ENCODE data around the gene CREB1. TPM values are rescaled to one million over a fixed set of nuclear protein-coding genes. Genes with fewer than 3 reads are reported as not detected.

The CREB1 gene
- total and polyA plus RNA-seq, 9 of the 15 experiments (the other 6 are each of a cell fraction or from before 2014, with no cell fraction given): 8.9 to 51.3 (median 19.5) TPM

DNA sequence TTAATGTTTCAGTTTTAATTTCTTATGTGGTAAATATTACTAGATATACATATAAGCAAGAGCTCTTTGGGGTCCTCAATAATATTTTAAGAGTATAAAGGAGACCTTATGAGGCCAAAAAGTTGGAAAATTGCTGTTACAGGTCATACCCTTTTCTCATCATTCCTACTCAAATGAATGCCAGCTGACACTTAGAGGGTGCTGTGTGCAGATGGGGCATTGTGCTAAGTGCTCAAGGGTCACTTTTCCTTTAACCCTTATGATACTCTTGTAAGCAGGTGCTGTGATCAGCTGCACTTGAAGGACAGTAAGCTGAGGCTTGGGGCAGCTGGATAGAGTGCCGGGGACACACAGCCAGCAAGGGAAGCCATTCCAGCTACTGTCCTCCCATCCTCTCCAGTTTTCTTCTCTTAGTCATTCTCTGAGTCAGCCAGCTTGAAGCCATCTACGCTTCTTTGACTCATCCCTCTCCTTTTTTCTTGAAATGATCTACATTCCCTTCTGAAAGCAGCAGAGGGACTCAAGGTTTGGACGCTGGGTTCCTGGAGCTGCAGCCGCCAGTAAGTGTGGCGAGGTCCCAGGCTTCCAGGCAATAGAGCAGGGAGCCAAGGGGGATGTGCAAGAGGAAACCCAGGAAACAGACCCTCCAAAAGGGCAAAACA is 42.0 kb upstream of the CREB1 start (continued):
- TF ChIP-seq FOSL1 (tag; conservative IDR thresholded peaks at IDR 0.05): peak; percentile 95
- peak; percentile 70; the same call in 1 of the 2 replicates for TF ChIP-seq JUND (IDR thresholded peaks at IDR 0.05; ENCODE audit: borderline replicate concordance, low read depth, low read length)
- TF ChIP-seq JUND (tag; IDR thresholded peaks at IDR 0.05; ENCODE audit: borderline replicate concordance, low read depth, low read length): peak; percentile 38; the same call in 1 of the 3 replicates
- 0 out of 2 replicates have a peak, but pooled peaks have one; percentile 17 for TF ChIP-seq DPF2 (IDR thresholded peaks at IDR 0.05)
- TF ChIP-seq ARID1B (IDR thresholded peaks at IDR 0.05): peak; percentile 10; the same call in 1 of the 2 replicates

DNA sequence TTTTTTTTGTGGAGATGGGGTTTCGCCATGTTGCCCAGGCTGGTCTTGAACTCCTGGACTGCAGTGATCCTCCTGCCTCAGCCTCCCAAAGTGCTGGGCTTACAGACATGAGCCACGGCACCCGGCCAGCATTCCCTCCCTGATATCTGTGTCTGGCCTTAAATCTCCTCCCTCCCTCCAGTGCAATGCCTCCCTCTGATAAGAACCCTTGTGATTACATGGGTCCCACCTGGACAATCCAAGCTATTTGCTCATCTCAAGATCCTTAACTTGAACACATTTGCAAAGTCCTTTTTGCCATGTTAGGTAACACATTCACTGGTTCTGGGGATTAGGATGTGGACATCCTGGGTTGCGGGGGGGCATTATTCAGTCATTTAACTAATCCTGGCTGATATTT is 40.5 kb upstream of the CREB1 start:
- H2AFZ ChIP-seq (ENCODE audit: low read depth, low read length): no peak overlapping the region
- no peak overlapping the region for H3K9ac ChIP-seq (ENCODE audit: insufficient read depth in 1 of 2, low read depth in 2 of 2, low read length in 2 of 2)
- in situ Hi-C loops (cut with MboI): no loop called here
- H3K27me3 ChIP-seq (ENCODE audit: control insufficient read depth in 2 of 2, insufficient read depth in 2 of 2, low read length in 2 of 2): no peaks in the 10 kb centered on the region
- peaks cover 0 to 17% of the 10 kb centered on the region in 2 experiments; a peak in 3 of 5 replicates for H3K4me1 ChIP-seq (replicated peaks in 1 of 2; ENCODE audit: control insufficient read depth in 2 of 2, insufficient read depth in 2 of 2, low read length in 2 of 2)
- intact Hi-C loops (cut with micrococcal nuclease): no loop called here
- no peaks in the 10 kb centered on the region for H3K9me3 ChIP-seq (replicated peaks; ENCODE audit: control insufficient read depth, insufficient read depth, low read depth, low read length)
- H4K20me1 ChIP-seq (replicated peaks; ENCODE audit: control insufficient read depth, insufficient read depth, low read length): no peaks in the 10 kb centered on the region
- DNase-seq (ENCODE audit: extremely low read depth in 1 of 4, low spot score in 3 of 4) (no peak), ATAC-seq (no peak), FAIRE-seq (no peak)
- CTCF ChIA-PET (ENCODE audit: low intra/inter-chr PET ratio): no interaction called here
- no peak overlapping the region for H3K27ac ChIP-seq (ENCODE audit: extremely low read depth, low read depth, low read length)
- no peaks in the 10 kb centered on the region for H3K9me1 ChIP-seq (ENCODE audit: control insufficient read depth, insufficient read depth, low read length)
- H3K4me2 ChIP-seq (ENCODE audit: insufficient read depth, low read length): no peak overlapping the region
- BruUV-seq (replicated peaks): no TSS peak
- no peaks in the 10 kb centered on the region for H3K36me3 ChIP-seq (ENCODE audit: control insufficient read depth, insufficient read depth, low read length)
- POLR2A ChIA-PET: interaction anchor here (0.7 kb wide), 1 partner anchor 1143 kb away, joined by 3 read pairs; no protein-coding TSS in a partner anchor
- no peaks in the 10 kb centered on the region for H3K79me2 ChIP-seq (ENCODE audit: control insufficient read depth, insufficient read depth, low read length)
- no peak overlapping the region for H3K4me3 ChIP-seq
- WGBS (ENCODE audit: insufficient coverage, low coverage, missing lambda C conversion rate): 33% methylated on average over 3 of the region's 4 CpGs
- TF ChIP-seq, protein P1, sequence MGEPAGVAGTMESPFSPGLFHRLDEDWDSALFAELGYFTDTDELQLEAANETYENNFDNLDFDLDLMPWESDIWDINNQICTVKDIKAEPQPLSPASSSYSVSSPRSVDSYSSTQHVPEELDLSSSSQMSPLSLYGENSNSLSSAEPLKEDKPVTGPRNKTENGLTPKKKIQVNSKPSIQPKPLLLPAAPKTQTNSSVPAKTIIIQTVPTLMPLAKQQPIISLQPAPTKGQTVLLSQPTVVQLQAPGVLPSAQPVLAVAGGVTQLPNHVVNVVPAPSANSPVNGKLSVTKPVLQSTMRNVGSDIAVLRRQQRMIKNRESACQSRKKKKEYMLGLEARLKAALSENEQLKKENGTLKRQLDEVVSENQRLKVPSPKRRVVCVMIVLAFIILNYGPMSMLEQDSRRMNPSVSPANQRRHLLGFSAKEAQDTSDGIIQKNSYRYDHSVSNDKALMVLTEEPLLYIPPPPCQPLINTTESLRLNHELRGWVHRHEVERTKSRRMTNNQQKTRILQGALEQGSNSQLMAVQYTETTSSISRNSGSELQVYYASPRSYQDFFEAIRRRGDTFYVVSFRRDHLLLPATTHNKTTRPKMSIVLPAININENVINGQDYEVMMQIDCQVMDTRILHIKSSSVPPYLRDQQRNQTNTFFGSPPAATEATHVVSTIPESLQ (CRISPR knock-in tag; IDR thresholded peaks at IDR 0.05): no peak
- TF ChIP-seq HNRNPK (IDR thresholded peaks at IDR 0.05; ENCODE audit: low read depth, low read length, poor library complexity, severe bottlenecking) (no peak), RBBP5 (IDR thresholded peaks at IDR 0.05; ENCODE audit: borderline replicate concordance, insufficient read depth, low read length, poor library complexity, severe bottlenecking) (no peak), TRIM24 (IDR thresholded peaks at IDR 0.05) (peak in 1 of 2 experiments; percentile 17; a peak in 1 of 4 replicates), RFX7 (CRISPR knock-in tag; IDR thresholded peaks at IDR 0.05) (no peak), ZNF232 (CRISPR knock-in tag; IDR thresholded peaks at IDR 0.05) (no peak), ZNF696 (CRISPR knock-in tag; conservative IDR thresholded peaks at IDR 0.05) (no peak), BACH1 (tag; IDR thresholded peaks at IDR 0.05) (no peak), ARID1B (IDR thresholded peaks at IDR 0.05) (0 out of 2 replicates have a peak, but pooled peaks have one; percentile 19), PHTF2 (CRISPR knock-in tag; IDR thresholded peaks at IDR 0.05) (no peak), ZNF764 (CRISPR knock-in tag; IDR thresholded peaks at IDR 0.05; ENCODE audit: low read depth) (no peak), TAL1 (IDR thresholded peaks at IDR 0.05) (peak; percentile 36; the same call in 1 of the 2 replicates), ADNP (tag; IDR thresholded peaks at IDR 0.05) (0 out of 2 replicates have a peak, but pooled peaks have one; percentile 37), CBFA2T3 (IDR thresholded peaks at IDR 0.05) (peak; percentile 68), MCM2 (IDR thresholded peaks at IDR 0.05; ENCODE audit: low read depth) (no peak)
- TF ChIP-seq, protein P2, sequence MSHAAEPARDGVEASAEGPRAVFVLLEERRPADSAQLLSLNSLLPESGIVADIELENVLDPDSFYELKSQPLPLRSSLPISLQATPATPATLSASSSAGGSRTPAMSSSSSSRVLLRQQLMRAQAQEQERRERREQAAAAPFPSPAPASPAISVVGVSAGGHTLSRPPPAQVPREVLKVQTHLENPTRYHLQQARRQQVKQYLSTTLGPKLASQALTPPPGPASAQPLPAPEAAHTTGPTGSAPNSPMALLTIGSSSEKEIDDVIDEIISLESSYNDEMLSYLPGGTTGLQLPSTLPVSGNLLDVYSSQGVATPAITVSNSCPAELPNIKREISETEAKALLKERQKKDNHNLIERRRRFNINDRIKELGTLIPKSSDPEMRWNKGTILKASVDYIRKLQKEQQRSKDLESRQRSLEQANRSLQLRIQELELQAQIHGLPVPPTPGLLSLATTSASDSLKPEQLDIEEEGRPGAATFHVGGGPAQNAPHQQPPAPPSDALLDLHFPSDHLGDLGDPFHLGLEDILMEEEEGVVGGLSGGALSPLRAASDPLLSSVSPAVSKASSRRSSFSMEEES (CRISPR knock-in tag; IDR thresholded peaks at IDR 0.05): no peak

Data from K562 (cell line).